Central memory CD4-positive, alpha-beta T cell (primary cell): ENCODE measurements around the gene KLHL6.
"Not testable (repeated sequence)": the region's sequence is repeated elsewhere in the genome, so short reads cannot be mapped to it uniquely, and the experiment has no call there.

Experiments
- DNase-seq: peaks from one replicate; pipeline ENCODE4 v3.0.0; 2022
- total RNA-seq, 3 experiments: gene quantifications; one replicate each; lab custom pipeline; 2026; lab: John Stamatoyannopoulos, UW

KLHL6 gene, protein sequence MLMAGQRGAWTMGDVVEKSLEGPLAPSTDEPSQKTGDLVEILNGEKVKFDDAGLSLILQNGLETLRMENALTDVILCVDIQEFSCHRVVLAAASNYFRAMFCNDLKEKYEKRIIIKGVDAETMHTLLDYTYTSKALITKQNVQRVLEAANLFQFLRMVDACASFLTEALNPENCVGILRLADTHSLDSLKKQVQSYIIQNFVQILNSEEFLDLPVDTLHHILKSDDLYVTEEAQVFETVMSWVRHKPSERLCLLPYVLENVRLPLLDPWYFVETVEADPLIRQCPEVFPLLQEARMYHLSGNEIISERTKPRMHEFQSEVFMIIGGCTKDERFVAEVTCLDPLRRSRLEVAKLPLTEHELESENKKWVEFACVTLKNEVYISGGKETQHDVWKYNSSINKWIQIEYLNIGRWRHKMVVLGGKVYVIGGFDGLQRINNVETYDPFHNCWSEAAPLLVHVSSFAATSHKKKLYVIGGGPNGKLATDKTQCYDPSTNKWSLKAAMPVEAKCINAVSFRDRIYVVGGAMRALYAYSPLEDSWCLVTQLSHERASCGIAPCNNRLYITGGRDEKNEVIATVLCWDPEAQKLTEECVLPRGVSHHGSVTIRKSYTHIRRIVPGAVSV
- 93.2 to 141 (median 127) reads per million in 3 experiments for total RNA-seq

DNA sequence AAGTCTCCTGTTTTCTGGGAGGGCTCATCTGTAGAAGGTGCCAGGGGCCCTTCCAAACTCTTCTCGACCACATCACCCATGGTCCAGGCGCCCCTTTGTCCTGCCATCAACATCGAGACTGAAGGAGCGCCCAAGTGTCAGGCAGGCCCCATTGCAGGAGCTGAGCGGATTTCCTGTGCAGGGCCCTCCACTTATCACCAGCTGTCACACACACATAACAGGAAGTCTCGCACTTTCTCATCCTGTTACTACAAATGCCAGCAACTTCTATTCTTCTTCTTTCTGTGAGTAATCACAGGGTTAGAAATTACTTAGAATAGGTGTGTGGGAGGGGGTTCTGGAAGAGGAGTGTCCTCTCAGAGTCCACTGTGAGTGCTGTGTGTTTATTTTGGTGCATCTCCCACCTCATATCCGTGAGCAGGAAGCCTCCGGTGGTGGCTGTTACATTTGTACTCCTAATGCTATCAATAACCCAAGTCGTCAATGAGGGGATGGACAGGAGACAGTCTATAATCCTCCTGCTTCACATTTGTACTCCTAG, at the start of gene KLHL6:
Gene KLHL6, minus strand, starts transcription at position 166 of the 541 bp plus-strand sequence. Its CDS starts 53 bp downstream, at position 113.
- DNase-seq = peak; percentile 66

- DNase-seq = no peak
Observed at GRCh38 chr3:183597959-183598358, 42.5 kb upstream of the KLHL6 start.

GRCh38 chr3:183594636-183595035, 39.1 kb upstream of the KLHL6 start:
- no peak for DNase-seq

GRCh38 chr3:183592821-183593220, 37.3 kb upstream of the KLHL6 start:
- no peak for DNase-seq

GRCh38 chr3:183591881-183592521, 36.5 kb upstream of the KLHL6 start:
- peak; percentile 24 for DNase-seq

- no peak for DNase-seq
Observed at GRCh38 chr3:183590442-183590841, 34.9 kb upstream of the KLHL6 start.

DNA sequence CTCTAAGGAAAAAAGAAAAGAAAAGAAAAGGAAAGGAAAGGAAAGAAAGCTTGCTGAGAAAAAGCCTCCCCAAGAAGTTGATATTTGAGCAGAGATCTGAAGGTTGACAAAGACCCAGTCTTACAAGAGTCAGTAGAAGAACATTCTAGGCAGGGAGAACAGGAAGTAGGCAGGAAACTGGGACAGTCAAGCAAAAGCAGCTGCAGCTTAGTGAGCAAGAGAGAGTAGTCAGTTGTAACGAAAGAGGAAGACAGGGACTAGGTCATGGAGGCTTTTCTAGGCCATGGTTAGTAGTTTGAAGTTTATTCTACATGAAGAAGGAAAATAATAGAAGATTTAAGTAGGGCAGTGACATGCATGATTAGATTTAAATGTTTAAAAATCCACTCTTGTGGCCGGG, 31.8 kb upstream of the KLHL6 start:
- DNase-seq = peak; percentile 7

GRCh38 chr3:183586477-183586876, 31.0 kb upstream of the KLHL6 start:
- DNase-seq = peak; percentile 9

DNA sequence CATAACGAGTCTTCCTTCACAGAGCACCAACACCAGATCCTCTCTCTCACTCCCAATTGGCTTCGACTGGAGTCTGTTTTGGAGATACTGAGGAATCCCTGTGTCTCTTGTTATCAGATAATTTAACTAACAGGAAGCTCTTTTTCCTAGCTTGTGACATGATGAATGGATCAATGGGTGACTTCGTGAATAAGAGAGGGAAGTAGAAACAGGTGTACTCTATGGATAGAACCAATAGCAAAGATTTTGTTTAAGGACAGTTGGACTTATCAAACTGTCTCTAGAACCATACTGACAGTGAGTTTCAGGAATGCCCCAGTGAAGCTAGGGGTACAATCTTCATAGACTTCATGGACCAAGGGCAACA, 29.4 kb upstream of the KLHL6 start:
- no peak for DNase-seq

DNA sequence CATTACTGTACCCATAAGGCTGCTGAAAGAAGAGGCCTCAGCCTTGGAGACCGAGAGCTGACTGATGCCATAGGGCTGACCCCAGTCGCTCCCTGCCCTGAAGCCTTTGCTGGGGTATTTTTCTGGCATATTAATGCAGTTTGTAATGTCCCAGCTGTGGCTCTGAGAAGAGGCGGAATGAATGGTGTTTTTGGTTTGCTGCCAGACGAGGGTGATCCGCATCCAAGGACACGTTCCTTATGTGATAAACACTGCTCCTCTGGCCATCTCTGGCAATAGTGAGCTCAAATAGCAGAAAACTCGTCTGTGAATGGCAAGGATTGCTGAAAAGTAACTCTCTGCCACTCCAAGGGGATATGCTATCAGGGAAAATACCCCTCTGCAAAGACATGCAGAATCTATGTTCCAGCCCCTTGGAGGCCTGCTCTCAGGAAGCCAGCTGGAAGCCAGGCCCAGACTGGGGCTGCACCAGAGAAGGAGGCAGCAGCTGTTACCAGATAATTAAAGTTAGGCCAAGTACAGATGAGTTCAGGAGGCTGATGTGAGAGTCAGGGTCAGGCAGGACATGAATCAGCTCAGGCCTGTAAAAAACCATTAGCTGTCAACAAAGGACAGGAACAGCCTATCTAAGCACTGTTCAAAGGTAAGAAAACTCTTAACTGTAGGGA, 28.9 kb upstream of the KLHL6 start:
- no peak for DNase-seq

- DNase-seq = no peak
Observed at GRCh38 chr3:183583331-183584245, 28.1 kb upstream of the KLHL6 start.

- no peak for DNase-seq
Observed at GRCh38 chr3:183582161-183582560, 26.7 kb upstream of the KLHL6 start.

DNA sequence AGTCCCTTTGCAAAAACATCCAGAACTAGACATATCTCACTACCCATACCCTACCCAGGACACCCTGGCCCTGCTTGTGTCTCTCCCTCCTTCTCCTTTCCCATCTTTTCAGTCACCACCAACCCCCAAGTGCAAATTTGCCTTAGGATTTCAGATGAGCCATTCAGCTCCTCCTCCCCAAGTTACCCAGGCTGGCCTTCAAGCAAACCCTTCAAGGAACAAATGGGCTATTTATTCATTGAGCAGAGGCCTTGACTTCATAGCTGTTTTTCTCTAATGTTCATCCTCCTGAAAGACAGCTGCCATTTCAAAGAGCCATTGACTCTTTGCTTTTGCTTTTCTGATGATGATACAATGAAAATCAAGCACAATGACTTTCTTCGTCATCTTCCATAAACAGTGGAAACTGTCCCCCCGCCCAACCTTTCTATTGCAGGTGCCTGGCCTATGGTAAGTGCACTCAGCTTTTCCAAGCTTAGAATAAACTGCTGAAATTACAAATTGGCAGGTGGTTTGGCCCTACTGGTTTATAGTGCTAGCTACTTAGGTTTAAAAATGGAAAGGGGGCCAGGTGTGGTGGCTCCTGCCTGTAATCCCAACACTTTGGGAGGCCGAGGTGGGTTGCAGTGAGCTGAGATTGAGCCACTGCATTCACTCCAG, 26.1 kb upstream of the KLHL6 start:
- DNase-seq = no peak

- no peak for DNase-seq
Observed at GRCh38 chr3:183579967-183580900, 24.7 kb upstream of the KLHL6 start.

- no peak for DNase-seq
Observed at GRCh38 chr3:183578179-183578578, 22.7 kb upstream of the KLHL6 start.

GRCh38 chr3:183577346-183577745, 21.8 kb upstream of the KLHL6 start:
- no peak for DNase-seq

DNA sequence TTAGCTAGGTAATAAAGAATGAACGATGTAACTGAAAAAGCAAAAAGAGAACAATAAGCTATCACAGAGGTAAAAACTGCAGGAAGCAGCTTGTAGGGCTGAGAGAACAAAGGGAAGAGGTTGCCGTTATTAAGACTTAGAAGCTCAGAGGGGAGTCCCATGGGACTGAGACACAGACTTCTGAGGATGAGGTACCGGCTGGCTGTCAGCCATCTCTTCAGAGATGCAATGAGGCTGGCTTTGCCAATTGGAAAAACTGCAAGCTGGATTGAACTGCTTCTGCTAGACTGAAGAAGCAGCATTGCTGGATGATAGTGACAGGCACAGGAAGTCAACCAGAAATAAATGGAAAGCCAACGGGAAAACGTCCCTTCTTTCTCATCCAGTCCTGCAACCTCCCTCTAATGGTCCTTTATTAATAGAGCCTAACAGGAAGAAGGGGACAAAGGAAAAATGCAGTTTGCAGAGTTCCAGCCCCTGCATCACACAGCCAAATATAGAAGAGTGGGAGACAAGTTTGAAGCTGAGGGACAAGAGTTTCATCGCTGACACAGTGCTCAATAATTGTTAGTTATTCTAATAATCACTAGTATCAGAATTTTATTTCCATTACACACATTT, 21.1 kb upstream of the KLHL6 start:
- DNase-seq = no peak

- DNase-seq = no peak
Observed at GRCh38 chr3:183572935-183573334, 17.4 kb upstream of the KLHL6 start.

DNA sequence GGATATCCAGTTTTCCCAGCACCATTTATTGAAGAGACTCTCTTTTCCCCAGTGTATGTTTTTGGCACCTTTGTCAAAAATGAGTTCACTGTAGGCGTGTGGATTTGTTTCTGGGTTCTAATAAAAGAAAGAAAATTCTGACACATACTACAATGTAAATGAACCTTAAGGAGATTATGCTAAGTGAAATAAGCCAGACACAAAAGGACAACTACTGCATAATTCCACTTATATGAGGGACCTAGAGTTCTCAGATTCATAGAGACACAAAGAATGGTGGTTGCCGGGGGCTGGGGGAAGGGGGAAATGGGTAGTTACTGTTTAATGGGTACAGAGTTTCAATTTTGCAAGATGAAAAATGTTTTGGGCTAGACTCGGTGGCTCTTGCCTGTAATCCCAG, 14.7 kb upstream of the KLHL6 start:
- not testable (repeated sequence) for DNase-seq

DNA sequence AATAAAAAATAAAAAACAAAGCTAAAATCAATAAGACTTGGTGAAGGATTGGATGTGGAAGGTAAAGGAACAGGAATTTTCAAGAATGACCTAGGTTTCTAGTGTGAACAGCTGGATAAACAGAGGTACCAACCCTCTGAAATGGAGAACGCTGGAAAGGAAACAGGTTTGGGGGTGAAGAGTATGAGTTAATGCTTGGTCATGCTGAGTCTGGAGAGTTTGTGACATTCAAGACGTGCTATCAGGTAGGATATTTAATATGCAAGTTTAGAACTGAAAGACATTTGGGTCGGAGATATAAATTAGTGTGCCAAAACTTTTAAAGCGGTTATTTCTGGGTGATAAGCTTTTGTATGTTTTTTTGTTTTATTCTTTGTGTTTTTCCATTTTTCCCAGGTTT, 11.4 kb upstream of the KLHL6 start:
- no peak for DNase-seq
